Measurements from ENCODE around the gene GPC6.
"Not testable (repeated sequence)": the region's sequence is repeated elsewhere in the genome, so short reads cannot be mapped to it uniquely, and the experiment has no call there.

The GPC6 gene

DNA sequence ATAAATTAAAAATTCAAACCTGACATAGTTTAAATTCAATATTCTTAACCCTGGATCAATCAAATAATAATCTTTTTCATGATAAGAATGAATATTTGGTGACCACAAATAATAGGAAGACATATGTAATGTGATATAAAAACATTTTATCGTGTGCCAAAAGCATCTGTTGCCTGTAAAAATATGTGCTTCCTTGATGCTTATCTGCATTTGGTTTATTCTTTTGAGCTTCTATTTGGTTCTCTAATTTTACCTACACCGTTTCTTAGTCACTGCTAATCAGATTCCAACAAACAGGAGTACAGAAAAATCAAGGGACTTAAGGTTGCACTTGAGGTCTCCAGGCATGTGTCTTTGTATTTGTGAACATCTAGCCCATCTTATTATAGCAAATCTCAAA lies 978.3 kb downstream of the GPC6 start:
- Histone ChIP-seq H3K27me3 (ENCODE audit: insufficient read depth, poor library complexity, severe bottlenecking) (no peaks in the 10 kb centered on the region), H3K4me3 (replicated peaks; ENCODE audit: insufficient read depth, low read length) (no peak overlapping the region), H3K27ac (replicated peaks) (no peak overlapping the region)
- no peak for TF ChIP-seq GABPA (IDR thresholded peaks at IDR 0.05; ENCODE audit: low read depth)
- TF ChIP-seq POLR2AphosphoS5 (IDR thresholded peaks at IDR 0.05; ENCODE audit: low read depth) = no peak
- TF ChIP-seq, protein P1, sequence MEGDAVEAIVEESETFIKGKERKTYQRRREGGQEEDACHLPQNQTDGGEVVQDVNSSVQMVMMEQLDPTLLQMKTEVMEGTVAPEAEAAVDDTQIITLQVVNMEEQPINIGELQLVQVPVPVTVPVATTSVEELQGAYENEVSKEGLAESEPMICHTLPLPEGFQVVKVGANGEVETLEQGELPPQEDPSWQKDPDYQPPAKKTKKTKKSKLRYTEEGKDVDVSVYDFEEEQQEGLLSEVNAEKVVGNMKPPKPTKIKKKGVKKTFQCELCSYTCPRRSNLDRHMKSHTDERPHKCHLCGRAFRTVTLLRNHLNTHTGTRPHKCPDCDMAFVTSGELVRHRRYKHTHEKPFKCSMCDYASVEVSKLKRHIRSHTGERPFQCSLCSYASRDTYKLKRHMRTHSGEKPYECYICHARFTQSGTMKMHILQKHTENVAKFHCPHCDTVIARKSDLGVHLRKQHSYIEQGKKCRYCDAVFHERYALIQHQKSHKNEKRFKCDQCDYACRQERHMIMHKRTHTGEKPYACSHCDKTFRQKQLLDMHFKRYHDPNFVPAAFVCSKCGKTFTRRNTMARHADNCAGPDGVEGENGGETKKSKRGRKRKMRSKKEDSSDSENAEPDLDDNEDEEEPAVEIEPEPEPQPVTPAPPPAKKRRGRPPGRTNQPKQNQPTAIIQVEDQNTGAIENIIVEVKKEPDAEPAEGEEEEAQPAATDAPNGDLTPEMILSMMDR (IDR thresholded peaks at IDR 0.05; ENCODE audit: insufficient read depth, low read length) = no peak
- TF ChIP-seq, protein P2, sequence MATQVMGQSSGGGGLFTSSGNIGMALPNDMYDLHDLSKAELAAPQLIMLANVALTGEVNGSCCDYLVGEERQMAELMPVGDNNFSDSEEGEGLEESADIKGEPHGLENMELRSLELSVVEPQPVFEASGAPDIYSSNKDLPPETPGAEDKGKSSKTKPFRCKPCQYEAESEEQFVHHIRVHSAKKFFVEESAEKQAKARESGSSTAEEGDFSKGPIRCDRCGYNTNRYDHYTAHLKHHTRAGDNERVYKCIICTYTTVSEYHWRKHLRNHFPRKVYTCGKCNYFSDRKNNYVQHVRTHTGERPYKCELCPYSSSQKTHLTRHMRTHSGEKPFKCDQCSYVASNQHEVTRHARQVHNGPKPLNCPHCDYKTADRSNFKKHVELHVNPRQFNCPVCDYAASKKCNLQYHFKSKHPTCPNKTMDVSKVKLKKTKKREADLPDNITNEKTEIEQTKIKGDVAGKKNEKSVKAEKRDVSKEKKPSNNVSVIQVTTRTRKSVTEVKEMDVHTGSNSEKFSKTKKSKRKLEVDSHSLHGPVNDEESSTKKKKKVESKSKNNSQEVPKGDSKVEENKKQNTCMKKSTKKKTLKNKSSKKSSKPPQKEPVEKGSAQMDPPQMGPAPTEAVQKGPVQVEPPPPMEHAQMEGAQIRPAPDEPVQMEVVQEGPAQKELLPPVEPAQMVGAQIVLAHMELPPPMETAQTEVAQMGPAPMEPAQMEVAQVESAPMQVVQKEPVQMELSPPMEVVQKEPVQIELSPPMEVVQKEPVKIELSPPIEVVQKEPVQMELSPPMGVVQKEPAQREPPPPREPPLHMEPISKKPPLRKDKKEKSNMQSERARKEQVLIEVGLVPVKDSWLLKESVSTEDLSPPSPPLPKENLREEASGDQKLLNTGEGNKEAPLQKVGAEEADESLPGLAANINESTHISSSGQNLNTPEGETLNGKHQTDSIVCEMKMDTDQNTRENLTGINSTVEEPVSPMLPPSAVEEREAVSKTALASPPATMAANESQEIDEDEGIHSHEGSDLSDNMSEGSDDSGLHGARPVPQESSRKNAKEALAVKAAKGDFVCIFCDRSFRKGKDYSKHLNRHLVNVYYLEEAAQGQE (IDR thresholded peaks at IDR 0.05; ENCODE audit: insufficient replicate concordance, low read depth) = no peak
- TF ChIP-seq SPI1 (IDR thresholded peaks at IDR 0.05; ENCODE audit: borderline replicate concordance, low read depth) = no peak
- no peak for DNase-seq (ENCODE audit: low read depth in 1 of 2, low spot score in 1 of 2)

DNA sequence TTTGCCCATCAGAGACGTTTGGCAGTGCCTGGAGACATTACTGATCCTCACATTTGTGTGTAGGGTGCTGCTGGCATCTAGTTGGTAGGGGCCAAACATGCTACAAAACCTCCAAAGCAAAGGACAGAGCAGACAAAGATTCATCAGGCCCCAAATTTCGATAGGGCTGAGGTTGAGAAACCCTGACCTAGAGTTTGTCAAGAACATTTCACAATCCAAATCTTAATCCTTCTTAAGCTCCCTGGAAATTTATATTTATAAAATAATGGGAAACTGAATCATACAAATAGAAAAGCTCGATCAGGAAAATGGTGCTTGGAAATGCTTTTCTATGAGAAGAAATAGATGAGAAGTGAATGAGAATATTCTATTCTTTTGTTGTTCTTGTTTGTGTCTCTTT lies 979.3 kb downstream of the GPC6 start:
- Histone ChIP-seq H3K27ac (replicated peaks) (no peak overlapping the region), H3K27me3 (ENCODE audit: insufficient read depth, poor library complexity, severe bottlenecking) (no peaks in the 10 kb centered on the region), H3K4me3 (replicated peaks; ENCODE audit: insufficient read depth, low read length) (no peak overlapping the region)
- DNase-seq (ENCODE audit: low read depth in 1 of 2, low spot score in 1 of 2) = no peak
- TF ChIP-seq SPI1 (IDR thresholded peaks at IDR 0.05; ENCODE audit: borderline replicate concordance, low read depth) (no peak), GABPA (IDR thresholded peaks at IDR 0.05; ENCODE audit: low read depth) (no peak), POLR2AphosphoS5 (IDR thresholded peaks at IDR 0.05; ENCODE audit: low read depth) (no peak)
- TF ChIP-seq, protein P2 (IDR thresholded peaks at IDR 0.05; ENCODE audit: insufficient replicate concordance, low read depth) = no peak
- TF ChIP-seq, protein P1 (IDR thresholded peaks at IDR 0.05; ENCODE audit: insufficient read depth, low read length) = no peak

DNA sequence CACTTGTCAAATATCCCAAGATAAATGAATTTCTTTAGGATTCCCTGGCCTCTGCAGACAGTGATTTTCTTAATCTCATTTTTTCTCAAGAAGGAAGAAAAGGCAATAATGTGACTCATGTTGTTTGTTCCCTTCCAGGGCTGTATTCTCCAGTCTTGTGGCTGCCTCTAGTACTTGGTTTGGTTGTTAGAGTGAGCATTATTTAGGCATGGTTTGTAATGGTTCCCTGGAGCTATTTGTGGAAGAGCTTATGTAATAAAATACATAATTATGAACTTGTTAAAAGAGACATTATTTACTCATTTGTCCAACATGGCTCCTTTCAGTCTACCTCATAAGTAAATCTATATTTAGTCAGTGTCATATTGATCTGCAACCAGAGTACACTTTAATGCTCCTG lies 982.5 kb downstream of the GPC6 start:
- TF ChIP-seq, protein P2 (IDR thresholded peaks at IDR 0.05; ENCODE audit: insufficient replicate concordance, low read depth) = no peak
- TF ChIP-seq GABPA (IDR thresholded peaks at IDR 0.05; ENCODE audit: low read depth) = no peak
- TF ChIP-seq, protein P1 (IDR thresholded peaks at IDR 0.05; ENCODE audit: insufficient read depth, low read length) = no peak
- no peak for TF ChIP-seq POLR2AphosphoS5 (IDR thresholded peaks at IDR 0.05; ENCODE audit: low read depth)
- TF ChIP-seq SPI1 (IDR thresholded peaks at IDR 0.05; ENCODE audit: borderline replicate concordance, low read depth) = no peak
- Histone ChIP-seq H3K27ac (replicated peaks) (no peak overlapping the region), H3K4me3 (replicated peaks; ENCODE audit: insufficient read depth, low read length) (no peak overlapping the region), H3K27me3 (ENCODE audit: insufficient read depth, poor library complexity, severe bottlenecking) (peaks cover 2% of the 10 kb centered on the region)
- DNase-seq (ENCODE audit: low read depth in 1 of 2, low spot score in 1 of 2) = no peak

DNA sequence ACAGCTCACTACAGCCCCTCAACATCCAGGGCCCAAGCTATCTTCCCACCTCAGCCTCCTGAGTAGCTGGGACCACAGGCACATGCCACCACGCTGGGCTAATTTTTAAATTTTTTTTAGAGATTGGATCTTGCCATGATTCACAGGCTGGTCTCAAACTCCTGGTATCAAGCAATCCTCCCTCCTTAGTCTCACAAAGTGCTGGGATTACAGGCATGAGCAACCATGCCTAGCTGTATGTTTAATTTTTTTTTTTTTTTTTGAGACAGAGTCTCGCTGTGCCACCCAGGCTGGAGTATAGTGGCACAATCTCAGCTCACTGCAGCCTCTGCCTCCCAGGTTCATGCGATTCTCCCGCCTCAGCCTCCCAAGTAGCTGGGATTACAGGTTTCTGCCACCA lies 983.3 kb downstream of the GPC6 start:
- not testable (repeated sequence) for H3K4me3 ChIP-seq (replicated peaks; ENCODE audit: insufficient read depth, low read length); H3K27me3 ChIP-seq (ENCODE audit: insufficient read depth, poor library complexity, severe bottlenecking); H3K27ac ChIP-seq (replicated peaks); DNase-seq (ENCODE audit: low read depth in 1 of 2, low spot score in 1 of 2)

Data from HL-60 (cell line).